Esophagus squamous epithelium (tissue), 5 donors: ENCODE results near the gene MRPL44. TPM values are rescaled to one million over a fixed set of nuclear protein-coding genes. Genes with fewer than 3 reads are reported as not detected.

Experiments
- DNase-seq: peaks from one replicate; lab custom pipeline; 2025; lab: John Stamatoyannopoulos, UW
- H3K27ac ChIP-seq, 4 donors: fragments of 200-600 bp; sonication (generic); one replicate each; pipeline ENCODE4 v1.5.1; 2016 to 2019; ENCODE audit warnings: mild to moderate bottlenecking in 1 of 4
- H3K27me3 ChIP-seq, 4 donors: fragments of 200-600 bp; sonication (generic); 1 replicate in 3 of 4; 2 replicates in 1 of 4; pipeline versions ENCODE4 v1.5.1 to v1.6.0; 2017 to 2021; ENCODE audit warnings: antibody characterized with exemption in 1 of 4
- H3K36me3 ChIP-seq, 3 donors: fragments of 200-600 bp; sonication (generic); one replicate each; pipeline ENCODE4 v1.5.1; 2016 to 2019
- H3K4me1 ChIP-seq, 3 donors: fragments of 200-600 bp; sonication (generic); one replicate each; pipeline ENCODE4 v1.5.1; 2017 to 2019
- H3K4me3 ChIP-seq, 4 donors: fragments of 200-600 bp; sonication (generic); 1 replicate in 3 of 4; 2 replicates in 1 of 4; pipeline ENCODE4 v1.5.1; 2016 to 2019; ENCODE audit warnings: mild to moderate bottlenecking in 2 of 4, moderate library complexity in 1 of 4
- H3K9me3 ChIP-seq, 3 donors: fragments of 200-600 bp; sonication (generic); one replicate each; pipeline ENCODE4 v1.5.1; 2016 to 2019
- CTCF ChIP-seq, 6 experiments: fragments of 450-650 bp in 4 of 6; fragments of 200-600 bp in 2 of 6; sonication (generic) in 2 of 6; IDR thresholded peaks; one replicate each; pipeline ENCODE4 v1.5.1; 2016 to 2019; ENCODE audit warnings: antibody characterized with exemption in 6 of 6, mild to moderate bottlenecking in 4 of 6, moderate library complexity in 4 of 6
- POLR2A ChIP-seq, 4 donors: fragments of 450-650 bp; IDR thresholded peaks; one replicate each; pipeline ENCODE4 v1.6.1; 2017; ENCODE audit warnings: antibody characterized with exemption in 4 of 4, mild to moderate bottlenecking in 4 of 4, moderate library complexity in 3 of 4
- WGBS, 2 donors: methylation state at CpG; one replicate each; pipeline ENCODE4 v1.1.5; 2018; 5-methylcytosine and 5-hydroxymethylcytosine counted together
- intact Hi-C: fragments of 100-400 bp; cut with DNase I; formaldehyde crosslinking; loops from one replicate; pipeline ENCODE4 v1.15.0; 2022
- total RNA-seq, 4 donors: library from RNA; depleted of rRNA; stranded (reverse); fragments of >200 nt; gene quantifications; one replicate each; pipeline ENCODE4 v1.1.0, GENCODE V29; 2016
- donor health status: DM: yes; HTN: yes; CAD: no.

MRPL44 gene
- total RNA-seq, 4 donors from 2014 or later, result 18.5 to 35.6 (median 23.5) TPM

- TF ChIP-seq CTCF (IDR thresholded peaks at IDR 0.05) (no peak), POLR2A (IDR thresholded peaks at IDR 0.05) (no peak)
- no peak for DNase-seq
- H3K27me3 ChIP-seq, result no peaks in the 10 kb centered on the region
- intact Hi-C loops, result loop anchor here (5.0 kb wide), 1 partner anchor 288 kb away; no protein-coding TSS in a partner anchor
- peaks cover 0 to 14% (median 0%) of the 10 kb centered on the region in 3 donors for H3K36me3 ChIP-seq
- H3K9me3 ChIP-seq, result no peaks in the 10 kb centered on the region
- H3K4me3 ChIP-seq, result no peak overlapping the region
- WGBS, 2 donors, result 75 to 78% methylated on average over 4 of the region's 4 CpGs
- H3K27ac ChIP-seq, result no peak overlapping the region
- peaks cover 0 to 20% (median 0%) of the 10 kb centered on the region in 3 donors for H3K4me1 ChIP-seq
Observed at GRCh38 chr2:223994562-223995162, 37.4 kb downstream of the MRPL44 start.

- 38 to 52% methylated on average over 5 of the region's 5 CpGs for WGBS, 2 donors
- Histone ChIP-seq H3K27me3 (no peaks in the 10 kb centered on the region), H3K9me3 (no peaks in the 10 kb centered on the region), H3K4me1 (peaks cover 0 to 21% (median 0%) of the 10 kb centered on the region in 3 donors), H3K4me3 (no peak overlapping the region), H3K27ac (no peak overlapping the region), H3K36me3 (peaks cover 0 to 16% (median 0%) of the 10 kb centered on the region in 3 donors)
- intact Hi-C loops, result loop anchor here (5.0 kb wide), 1 partner anchor 287 kb away; no protein-coding TSS in a partner anchor
- DNase-seq, result no peak
- TF ChIP-seq POLR2A (IDR thresholded peaks at IDR 0.05), result no peak
- no peak for TF ChIP-seq CTCF (IDR thresholded peaks at IDR 0.05)
Observed at GRCh38 chr2:223995569-223995968, 38.3 kb downstream of the MRPL44 start.

- intact Hi-C loops, result loop anchor here (5.0 kb wide), 1 partner anchor 286 kb away; no protein-coding TSS in a partner anchor
- 71 to 85% methylated on average over 3 to 4 of the region's 6 CpGs for WGBS, 2 donors
- H3K27ac ChIP-seq, result no peak overlapping the region
Observed at GRCh38 chr2:223996391-223996790, 39.1 kb downstream of the MRPL44 start.

GRCh38 chr2:223997938-223998337 lies 40.7 kb downstream of the MRPL44 start:
- Histone ChIP-seq H3K4me1 (peaks cover 0 to 21% (median 0%) of the 10 kb centered on the region in 3 donors), H3K4me3 (no peak overlapping the region), H3K9me3 (no peaks in the 10 kb centered on the region), H3K27me3 (no peaks in the 10 kb centered on the region), H3K36me3 (peaks cover 0 to 25% (median 0%) of the 10 kb centered on the region in 3 donors), H3K27ac (no peak overlapping the region)
- no peak for DNase-seq
- TF ChIP-seq CTCF (IDR thresholded peaks at IDR 0.05) (no peak), POLR2A (IDR thresholded peaks at IDR 0.05) (no peak)
- WGBS, 2 donors, result 79 to 88% methylated on average over 5 of the region's 5 CpGs
- intact Hi-C loops, result loop anchor here (5.0 kb wide), 1 partner anchor 284 kb away; no protein-coding TSS in a partner anchor

More at GRCh38 chr2:223996391-223996790, 39.1 kb downstream of the MRPL44 start:
- DNase-seq, result no peak
- peaks cover 0 to 21% (median 0%) of the 10 kb centered on the region in 3 donors for H3K4me1 ChIP-seq
- no peak overlapping the region for H3K4me3 ChIP-seq
- TF ChIP-seq CTCF (IDR thresholded peaks at IDR 0.05) (no peak), POLR2A (IDR thresholded peaks at IDR 0.05) (no peak)
- H3K36me3 ChIP-seq, result peaks cover 0 to 22% (median 0%) of the 10 kb centered on the region in 3 donors
- H3K9me3 ChIP-seq, result no peaks in the 10 kb centered on the region
- H3K27me3 ChIP-seq, result no peaks in the 10 kb centered on the region

GRCh38 chr2:223998948-223999347 lies 41.7 kb downstream of the MRPL44 start:
- intact Hi-C loops, result loop anchor here (5.0 kb wide), 1 partner anchor 283 kb away; no protein-coding TSS in a partner anchor
- Histone ChIP-seq H3K9me3 (no peaks in the 10 kb centered on the region), H3K27me3 (no peaks in the 10 kb centered on the region), H3K4me3 (no peak overlapping the region), H3K27ac (no peak overlapping the region), H3K36me3 (peaks cover 0 to 25% (median 0%) of the 10 kb centered on the region in 3 donors), H3K4me1 (peaks cover 0 to 18% (median 0%) of the 10 kb centered on the region in 3 donors)
- WGBS, 2 donors, result 19 to 35% methylated on average over 2 of the region's 2 CpGs
- TF ChIP-seq POLR2A (IDR thresholded peaks at IDR 0.05) (no peak), CTCF (IDR thresholded peaks at IDR 0.05) (no peak)
- no peak for DNase-seq
